ENCODE results near the gene CASQ2. TPM values are rescaled to one million over a fixed set of nuclear protein-coding genes. Genes with fewer than 3 reads are reported as not detected.
A peak's percentile ranks its signal among the peaks of the same experiment; 100 is the strongest.

Gene CASQ2
- total RNA-seq, 1 donor from 2014 or later: not detected

DNA sequence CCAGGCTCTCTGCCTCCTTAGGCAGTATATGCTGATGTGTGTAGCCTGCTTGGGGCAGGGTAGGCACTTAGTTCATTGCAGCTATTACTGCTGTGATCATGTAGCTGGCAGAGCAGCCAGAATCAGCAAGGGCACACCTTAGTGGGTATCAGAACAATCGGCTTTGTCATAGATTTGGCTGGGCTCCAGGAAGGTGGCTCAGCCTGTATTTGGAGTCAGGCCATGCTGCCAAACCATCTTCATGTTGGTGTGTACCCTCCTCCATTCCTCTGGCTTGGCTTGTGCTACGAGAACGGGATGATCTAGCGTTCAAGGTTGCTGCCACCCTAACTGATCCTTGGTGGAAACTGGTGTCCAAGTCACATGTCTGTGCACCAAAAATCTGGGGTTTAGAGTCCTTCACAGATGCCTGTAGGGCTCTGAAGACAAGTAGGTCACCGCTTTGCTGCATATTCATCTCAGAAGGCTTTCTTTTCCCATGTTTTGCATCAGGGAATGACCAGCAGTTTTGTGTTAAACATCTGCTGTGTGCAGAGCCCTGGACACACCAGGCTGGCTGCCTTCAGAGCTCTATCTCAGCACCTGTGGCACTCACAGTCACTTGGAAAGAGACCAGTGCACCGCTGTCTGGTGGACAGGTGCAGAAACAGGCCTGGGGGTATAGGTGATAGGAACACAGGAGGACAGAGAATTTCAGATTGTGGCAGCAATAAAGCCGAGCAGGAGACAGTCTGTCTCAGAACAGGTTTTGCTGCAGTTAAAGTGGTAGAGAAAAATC is 103.0 kb downstream of the CASQ2 start:
- Mint-ChIP-seq H3K36me3 (ENCODE audit: low read depth, unreplicated experiment) (peaks cover 23% of the 10 kb centered on the region), H3K27ac (ENCODE audit: unreplicated experiment) (no peak overlapping the region), H3K4me3 (ENCODE audit: unreplicated experiment) (no peak overlapping the region), H3K27me3 (ENCODE audit: unreplicated experiment) (no peaks in the 10 kb centered on the region), H3K9me3 (ENCODE audit: unreplicated experiment) (no peaks in the 10 kb centered on the region), H3K4me1 (ENCODE audit: unreplicated experiment) (peaks cover 1% of the 10 kb centered on the region)
- TF ChIP-seq, protein P1, sequence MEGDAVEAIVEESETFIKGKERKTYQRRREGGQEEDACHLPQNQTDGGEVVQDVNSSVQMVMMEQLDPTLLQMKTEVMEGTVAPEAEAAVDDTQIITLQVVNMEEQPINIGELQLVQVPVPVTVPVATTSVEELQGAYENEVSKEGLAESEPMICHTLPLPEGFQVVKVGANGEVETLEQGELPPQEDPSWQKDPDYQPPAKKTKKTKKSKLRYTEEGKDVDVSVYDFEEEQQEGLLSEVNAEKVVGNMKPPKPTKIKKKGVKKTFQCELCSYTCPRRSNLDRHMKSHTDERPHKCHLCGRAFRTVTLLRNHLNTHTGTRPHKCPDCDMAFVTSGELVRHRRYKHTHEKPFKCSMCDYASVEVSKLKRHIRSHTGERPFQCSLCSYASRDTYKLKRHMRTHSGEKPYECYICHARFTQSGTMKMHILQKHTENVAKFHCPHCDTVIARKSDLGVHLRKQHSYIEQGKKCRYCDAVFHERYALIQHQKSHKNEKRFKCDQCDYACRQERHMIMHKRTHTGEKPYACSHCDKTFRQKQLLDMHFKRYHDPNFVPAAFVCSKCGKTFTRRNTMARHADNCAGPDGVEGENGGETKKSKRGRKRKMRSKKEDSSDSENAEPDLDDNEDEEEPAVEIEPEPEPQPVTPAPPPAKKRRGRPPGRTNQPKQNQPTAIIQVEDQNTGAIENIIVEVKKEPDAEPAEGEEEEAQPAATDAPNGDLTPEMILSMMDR (IDR thresholded peaks at IDR 0.05; ENCODE audit: unreplicated experiment): no peak
- DNase-seq (ENCODE audit: low spot score): no peak

DNA sequence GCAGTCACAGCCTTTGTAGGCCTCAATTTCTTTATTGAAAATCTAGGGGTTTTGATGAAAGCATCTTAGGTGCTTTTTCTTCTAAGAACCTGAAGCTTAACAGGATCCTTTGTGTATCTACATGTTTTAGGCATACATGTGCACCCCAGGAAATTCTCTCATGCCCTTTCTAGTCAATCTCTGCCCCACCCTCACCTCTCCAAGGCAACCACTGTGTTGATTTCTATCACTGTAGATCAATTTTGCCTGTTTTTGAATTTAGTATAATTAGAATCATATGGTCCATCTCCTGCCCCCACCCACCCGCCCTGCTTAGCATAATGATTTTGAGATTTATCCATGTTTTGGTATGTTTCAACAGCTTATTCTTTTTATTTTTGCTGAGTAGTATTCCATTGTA is 107.4 kb downstream of the CASQ2 start:
- peaks cover 20% of the 10 kb centered on the region for H3K4me1 Mint-ChIP-seq (ENCODE audit: unreplicated experiment)
- no peaks in the 10 kb centered on the region for H3K9me3 Mint-ChIP-seq (ENCODE audit: unreplicated experiment)
- no peak for DNase-seq (ENCODE audit: low spot score)
- H3K27ac Mint-ChIP-seq (ENCODE audit: unreplicated experiment): no peak overlapping the region
- H3K4me3 Mint-ChIP-seq (ENCODE audit: unreplicated experiment): no peak overlapping the region
- TF ChIP-seq, protein P1 (IDR thresholded peaks at IDR 0.05; ENCODE audit: unreplicated experiment): no peak
- peaks cover 24% of the 10 kb centered on the region for H3K36me3 Mint-ChIP-seq (ENCODE audit: low read depth, unreplicated experiment)
- H3K27me3 Mint-ChIP-seq (ENCODE audit: unreplicated experiment): no peaks in the 10 kb centered on the region

DNA sequence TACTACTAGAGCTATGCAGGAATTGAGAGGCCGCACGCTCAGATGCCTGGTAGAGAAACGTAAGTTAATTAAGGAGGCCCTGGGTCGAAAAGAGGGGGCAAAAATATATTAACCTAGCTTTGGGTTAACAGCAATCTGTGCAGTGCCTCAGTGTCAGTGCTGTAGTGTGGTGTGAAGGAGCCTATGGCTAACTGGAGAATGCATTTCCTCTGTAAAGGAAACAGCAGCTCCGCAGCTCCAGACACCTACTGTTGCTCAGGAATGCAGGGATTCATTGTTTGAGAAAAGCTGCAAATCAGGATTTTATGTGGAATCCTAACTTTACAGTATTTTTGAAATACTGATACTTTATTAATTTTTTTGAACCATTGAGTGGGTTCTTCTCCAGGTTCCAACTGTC is 108.4 kb downstream of the CASQ2 start:
- Mint-ChIP-seq H3K4me1 (ENCODE audit: unreplicated experiment) (peaks cover 27% of the 10 kb centered on the region), H3K36me3 (ENCODE audit: low read depth, unreplicated experiment) (peaks cover 16% of the 10 kb centered on the region), H3K9me3 (ENCODE audit: unreplicated experiment) (no peaks in the 10 kb centered on the region), H3K4me3 (ENCODE audit: unreplicated experiment) (no peak overlapping the region), H3K27ac (ENCODE audit: unreplicated experiment) (peak overlapping the region; percentile 91), H3K27me3 (ENCODE audit: unreplicated experiment) (no peaks in the 10 kb centered on the region)
- DNase-seq (ENCODE audit: low spot score): no peak
- TF ChIP-seq, protein P1 (IDR thresholded peaks at IDR 0.05; ENCODE audit: unreplicated experiment): no peak

DNA sequence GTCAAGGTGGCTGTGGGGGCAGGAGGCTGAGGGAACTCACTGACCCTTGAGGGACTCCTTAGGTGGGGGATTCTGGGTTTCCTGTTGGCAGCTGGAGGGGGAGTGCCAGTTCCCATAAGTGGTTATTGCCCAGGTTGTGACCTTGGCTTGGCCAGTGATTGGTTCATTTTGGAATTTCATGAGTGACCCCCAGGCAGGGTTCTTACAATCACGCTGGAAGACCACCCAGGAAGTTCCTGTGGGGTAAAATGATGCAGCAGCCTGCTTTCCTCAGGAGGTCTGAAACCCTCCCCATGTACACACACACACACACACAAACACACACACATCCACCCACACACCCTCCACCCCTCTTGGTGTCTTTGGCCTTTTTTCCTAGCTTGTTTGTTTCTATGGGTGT is 109.9 kb downstream of the CASQ2 start:
- no peak for DNase-seq (ENCODE audit: low spot score)
- Mint-ChIP-seq H3K9me3 (ENCODE audit: unreplicated experiment) (no peaks in the 10 kb centered on the region), H3K4me1 (ENCODE audit: unreplicated experiment) (peaks cover 40% of the 10 kb centered on the region), H3K36me3 (ENCODE audit: low read depth, unreplicated experiment) (peaks cover 6% of the 10 kb centered on the region), H3K27me3 (ENCODE audit: unreplicated experiment) (no peaks in the 10 kb centered on the region), H3K27ac (ENCODE audit: unreplicated experiment) (no peak overlapping the region), H3K4me3 (ENCODE audit: unreplicated experiment) (no peak overlapping the region)
- TF ChIP-seq, protein P1 (IDR thresholded peaks at IDR 0.05; ENCODE audit: unreplicated experiment): no peak

DNA sequence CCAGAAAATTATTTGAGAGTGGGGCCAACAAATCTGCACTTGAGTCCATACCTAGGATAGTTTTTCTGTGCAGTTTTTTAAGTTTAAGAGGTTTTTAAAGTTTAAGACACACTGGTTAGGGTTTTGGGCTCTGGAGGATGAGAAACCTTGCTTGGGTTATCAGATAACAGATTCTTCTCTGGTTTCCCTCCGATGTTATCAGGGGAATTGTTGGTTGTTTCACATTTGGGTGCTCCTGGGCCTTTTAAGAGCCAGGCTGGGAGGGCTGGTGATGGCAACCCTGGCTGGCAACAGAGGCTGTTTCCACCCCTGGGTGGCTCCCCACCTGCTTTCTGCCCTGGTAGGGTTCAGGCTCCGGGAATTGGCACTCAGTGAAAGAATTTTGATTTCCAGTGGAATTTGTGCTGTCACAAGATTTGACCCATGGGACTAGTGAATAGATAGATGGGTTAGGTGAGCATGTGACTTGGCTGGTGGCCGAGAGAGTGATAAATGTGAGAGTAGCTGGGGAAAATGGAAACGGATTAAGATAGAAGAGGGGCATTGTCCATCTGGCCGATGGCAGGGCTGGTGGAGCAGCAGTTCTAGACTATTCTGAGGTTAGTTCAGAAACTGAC is 111.9 kb downstream of the CASQ2 start:
- peaks cover 40% of the 10 kb centered on the region for H3K4me1 Mint-ChIP-seq (ENCODE audit: unreplicated experiment)
- no peak for DNase-seq (ENCODE audit: low spot score)
- H3K36me3 Mint-ChIP-seq (ENCODE audit: low read depth, unreplicated experiment): peaks cover 5% of the 10 kb centered on the region
- H3K27me3 Mint-ChIP-seq (ENCODE audit: unreplicated experiment): no peaks in the 10 kb centered on the region
- H3K27ac Mint-ChIP-seq (ENCODE audit: unreplicated experiment): peak overlapping the region; percentile 11
- H3K9me3 Mint-ChIP-seq (ENCODE audit: unreplicated experiment): no peaks in the 10 kb centered on the region
- TF ChIP-seq, protein P1 (IDR thresholded peaks at IDR 0.05; ENCODE audit: unreplicated experiment): no peak
- H3K4me3 Mint-ChIP-seq (ENCODE audit: unreplicated experiment): no peak overlapping the region

Data from endothelial cell (in vitro differentiated cells).